ENCODE data around the gene ABCC4. TPM values are rescaled to one million over a fixed set of nuclear protein-coding genes. Genes with fewer than 3 reads are reported as not detected.
"Not testable (repeated sequence)": the region's sequence is repeated elsewhere in the genome, so short reads cannot be mapped to it uniquely, and the experiment has no call there.

Gene ABCC4
- total and polyA plus RNA-seq, 4 donors, result 9.4 to 25.5 (median 16.0) TPM

DNA sequence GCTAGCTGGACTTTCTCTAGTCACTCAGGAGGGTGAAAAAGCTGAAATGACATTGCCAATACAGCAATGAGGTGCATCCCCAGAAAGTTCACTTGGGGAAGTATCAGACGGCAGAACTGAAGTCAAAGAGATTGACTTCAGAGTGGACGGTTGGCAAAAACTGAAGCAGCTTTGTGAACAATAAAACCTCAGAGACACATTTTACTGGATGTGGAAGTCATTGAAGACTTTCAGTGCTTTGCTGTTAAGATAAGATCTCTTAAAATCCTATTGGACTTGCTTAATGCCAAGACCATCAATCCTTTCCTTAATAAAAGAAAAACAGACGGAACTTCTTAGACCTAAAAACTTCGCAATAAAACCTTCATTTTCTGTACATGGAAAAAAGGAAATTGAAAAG lies 103.7 kb downstream of the ABCC4 start:
- H3K27me3 ChIP-seq (ENCODE audit: control insufficient read depth, insufficient read depth, low read length), result no peaks in the 10 kb centered on the region
- DNase-seq (ENCODE audit: low read depth in 4 of 6, low spot score in 6 of 6), result no peak
- no peak overlapping the region for H3K4me3 ChIP-seq (ENCODE audit: low read depth, low read length)
- H3K9me3 ChIP-seq (ENCODE audit: control insufficient read depth, insufficient read depth, low read length), result no peaks in the 10 kb centered on the region
- 33% methylated on average over 1 of the region's 4 CpGs for WGBS (ENCODE audit: insufficient coverage)
- H3K4me1 ChIP-seq (ENCODE audit: control insufficient read depth, insufficient read depth, low read length), result peaks cover 25% of the 10 kb centered on the region
- no peak overlapping the region for H3K27ac ChIP-seq (ENCODE audit: low read depth, low read length)
- H3K36me3 ChIP-seq (ENCODE audit: control insufficient read depth, insufficient read depth, low read length), result peaks cover 2% of the 10 kb centered on the region

DNA sequence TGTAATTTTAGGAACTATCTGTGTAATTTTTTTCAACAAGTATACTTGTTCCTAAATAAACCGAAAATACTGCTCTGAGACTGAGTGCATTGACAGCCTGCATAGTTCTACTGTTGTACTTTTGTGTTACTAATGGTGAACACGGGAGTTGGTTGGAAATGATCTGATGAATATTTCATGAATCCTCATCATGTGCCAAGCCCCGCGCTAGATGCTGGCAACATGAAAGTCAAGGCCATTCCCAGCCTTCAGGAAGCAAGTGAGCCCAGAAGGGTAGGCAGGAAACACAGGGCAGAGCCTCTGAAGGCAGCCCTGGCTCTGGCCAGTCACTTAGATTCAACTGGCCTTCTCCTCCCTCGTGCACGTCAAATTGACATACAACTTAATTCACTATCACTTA lies 106.1 kb downstream of the ABCC4 start:
- Histone ChIP-seq H3K27ac (ENCODE audit: low read depth, low read length) (peak overlapping the region; percentile 61), H3K27me3 (ENCODE audit: control insufficient read depth, insufficient read depth, low read length) (no peaks in the 10 kb centered on the region), H3K9me3 (ENCODE audit: control insufficient read depth, insufficient read depth, low read length) (no peaks in the 10 kb centered on the region), H3K36me3 (ENCODE audit: control insufficient read depth, insufficient read depth, low read length) (peaks cover 2% of the 10 kb centered on the region), H3K4me3 (ENCODE audit: low read depth, low read length) (no peak overlapping the region), H3K4me1 (ENCODE audit: control insufficient read depth, insufficient read depth, low read length) (peaks cover 29% of the 10 kb centered on the region)
- DNase-seq (ENCODE audit: low read depth in 4 of 6, low spot score in 6 of 6), result peak in 5 of 6 donors; percentile 31 to 84 (median 41)
- 40% methylated on average over 3 of the region's 6 CpGs for WGBS (ENCODE audit: insufficient coverage)

DNA sequence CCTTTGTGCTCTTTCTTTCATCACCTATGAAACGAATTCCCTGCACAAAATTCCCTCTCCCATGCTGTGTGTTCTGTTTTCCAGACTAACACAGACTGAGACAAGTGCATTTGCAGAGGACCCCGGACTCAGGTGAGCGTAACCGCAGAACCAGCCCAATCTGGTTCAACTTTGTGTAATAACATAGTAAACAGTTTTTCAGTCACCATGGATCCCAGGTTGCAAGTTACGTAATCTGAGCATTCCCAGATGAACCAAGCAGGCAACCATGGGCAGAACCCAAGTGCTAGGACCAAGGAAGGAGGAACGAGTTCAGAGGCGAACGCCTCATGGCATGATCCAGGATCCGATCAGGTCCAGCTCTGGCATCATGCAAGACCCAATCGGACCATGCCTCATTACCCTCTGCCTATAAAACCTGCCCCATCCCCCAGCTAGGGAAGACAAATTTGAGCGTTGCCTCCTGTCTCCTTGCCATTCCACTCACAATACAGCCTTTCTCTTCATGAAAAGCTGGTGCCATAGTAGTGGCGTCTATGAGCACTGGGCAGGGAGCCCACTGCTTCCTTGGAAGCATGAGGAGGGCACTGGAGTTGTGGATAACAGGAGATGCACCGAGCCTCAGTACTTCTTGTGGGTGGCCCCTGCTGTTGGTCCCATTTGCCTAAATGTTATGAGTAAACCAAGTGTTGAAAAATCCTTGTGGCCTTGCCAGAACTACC lies 107.6 kb downstream of the ABCC4 start:
- 48% methylated on average over 10 of the region's 13 CpGs for WGBS (ENCODE audit: insufficient coverage)
- Histone ChIP-seq H3K4me3 (ENCODE audit: low read depth, low read length) (no peak overlapping the region), H3K27me3 (ENCODE audit: control insufficient read depth, insufficient read depth, low read length) (no peaks in the 10 kb centered on the region), H3K9me3 (ENCODE audit: control insufficient read depth, insufficient read depth, low read length) (no peaks in the 10 kb centered on the region), H3K4me1 (ENCODE audit: control insufficient read depth, insufficient read depth, low read length) (peaks cover 29% of the 10 kb centered on the region), H3K36me3 (ENCODE audit: control insufficient read depth, insufficient read depth, low read length) (peaks cover 2% of the 10 kb centered on the region), H3K27ac (ENCODE audit: low read depth, low read length) (peak overlapping the region; percentile 27)
- DNase-seq (ENCODE audit: low read depth in 4 of 6, low spot score in 6 of 6), result peak in 5 of 6 donors; percentile 23 to 83 (median 48)

GRCh38 chr13:95192998-95193397 lies 108.3 kb downstream of the ABCC4 start:
- 89% methylated on average over 7 of the region's 7 CpGs for WGBS (ENCODE audit: insufficient coverage)
- Histone ChIP-seq H3K4me3 (ENCODE audit: low read depth, low read length) (no peak overlapping the region), H3K27ac (ENCODE audit: low read depth, low read length) (peak overlapping the region; percentile 27), H3K36me3 (ENCODE audit: control insufficient read depth, insufficient read depth, low read length) (peaks cover 2% of the 10 kb centered on the region), H3K9me3 (ENCODE audit: control insufficient read depth, insufficient read depth, low read length) (no peaks in the 10 kb centered on the region), H3K27me3 (ENCODE audit: control insufficient read depth, insufficient read depth, low read length) (no peaks in the 10 kb centered on the region), H3K4me1 (ENCODE audit: control insufficient read depth, insufficient read depth, low read length) (peaks cover 29% of the 10 kb centered on the region)
- DNase-seq (ENCODE audit: low read depth in 4 of 6, low spot score in 6 of 6), result no peak

- peaks cover 29% of the 10 kb centered on the region for H3K4me1 ChIP-seq (ENCODE audit: control insufficient read depth, insufficient read depth, low read length)
- not testable (repeated sequence) for H3K4me3 ChIP-seq (ENCODE audit: low read depth, low read length); H3K27me3 ChIP-seq (ENCODE audit: control insufficient read depth, insufficient read depth, low read length); H3K36me3 ChIP-seq (ENCODE audit: control insufficient read depth, insufficient read depth, low read length); DNase-seq (ENCODE audit: low read depth in 4 of 6, low spot score in 6 of 6); H3K9me3 ChIP-seq (ENCODE audit: control insufficient read depth, insufficient read depth, low read length); H3K27ac ChIP-seq (ENCODE audit: low read depth, low read length)
- 86% methylated on average over 2 of the region's 5 CpGs for WGBS (ENCODE audit: insufficient coverage)
Measured at GRCh38 chr13:95192564-95192945, 108.7 kb downstream of the ABCC4 start.

GRCh38 chr13:95191821-95192563 lies 109.3 kb downstream of the ABCC4 start:
- Histone ChIP-seq H3K9me3 (ENCODE audit: control insufficient read depth, insufficient read depth, low read length) (no peaks in the 10 kb centered on the region), H3K36me3 (ENCODE audit: control insufficient read depth, insufficient read depth, low read length) (peaks cover 2% of the 10 kb centered on the region), H3K4me1 (ENCODE audit: control insufficient read depth, insufficient read depth, low read length) (peaks cover 29% of the 10 kb centered on the region), H3K4me3 (ENCODE audit: low read depth, low read length) (no peak overlapping the region), H3K27me3 (ENCODE audit: control insufficient read depth, insufficient read depth, low read length) (no peaks in the 10 kb centered on the region), H3K27ac (ENCODE audit: low read depth, low read length) (no peak overlapping the region)
- WGBS (ENCODE audit: insufficient coverage), result 30% methylated on average over 6 of the region's 9 CpGs
- peak in 5 of 6 donors; percentile 40 to 85 (median 52) for DNase-seq (ENCODE audit: low read depth in 4 of 6, low spot score in 6 of 6)

- H3K36me3 ChIP-seq (ENCODE audit: control insufficient read depth, insufficient read depth, low read length), result no peaks in the 10 kb centered on the region
- H3K4me3 ChIP-seq (ENCODE audit: low read depth, low read length), result no peak overlapping the region
- DNase-seq (ENCODE audit: low read depth in 4 of 6, low spot score in 6 of 6), result no peak
- peaks cover 10% of the 10 kb centered on the region for H3K4me1 ChIP-seq (ENCODE audit: control insufficient read depth, insufficient read depth, low read length)
- no peaks in the 10 kb centered on the region for H3K9me3 ChIP-seq (ENCODE audit: control insufficient read depth, insufficient read depth, low read length)
- 82% methylated on average over 2 of the region's 7 CpGs for WGBS (ENCODE audit: insufficient coverage)
- H3K27ac ChIP-seq (ENCODE audit: low read depth, low read length), result no peak overlapping the region
- no peaks in the 10 kb centered on the region for H3K27me3 ChIP-seq (ENCODE audit: control insufficient read depth, insufficient read depth, low read length)
Measured at GRCh38 chr13:95188128-95188527, 113.1 kb downstream of the ABCC4 start.

DNA sequence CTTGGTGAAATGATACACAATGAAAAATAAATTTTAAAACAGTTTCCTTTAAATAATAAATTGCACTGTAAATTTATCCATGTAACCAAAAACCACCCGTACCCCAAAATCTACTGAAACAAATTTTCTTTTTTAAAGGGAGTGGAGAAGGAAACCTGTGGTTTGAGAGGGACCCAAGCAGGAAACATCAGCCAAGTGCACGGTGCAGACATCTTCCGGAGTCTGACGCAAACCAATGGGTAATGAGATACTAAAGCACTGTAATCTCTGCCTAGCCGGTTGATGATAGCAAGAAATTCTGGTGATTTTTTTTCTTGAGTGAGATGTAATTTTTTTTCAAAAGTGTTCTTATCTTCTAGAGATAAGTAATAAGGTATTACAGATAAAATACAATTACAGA lies 115.4 kb downstream of the ABCC4 start:
- Histone ChIP-seq H3K27ac (ENCODE audit: low read depth, low read length) (no peak overlapping the region), H3K36me3 (ENCODE audit: control insufficient read depth, insufficient read depth, low read length) (no peaks in the 10 kb centered on the region), H3K27me3 (ENCODE audit: control insufficient read depth, insufficient read depth, low read length) (no peaks in the 10 kb centered on the region), H3K4me3 (ENCODE audit: low read depth, low read length) (no peak overlapping the region), H3K9me3 (ENCODE audit: control insufficient read depth, insufficient read depth, low read length) (no peaks in the 10 kb centered on the region), H3K4me1 (ENCODE audit: control insufficient read depth, insufficient read depth, low read length) (peaks cover 3% of the 10 kb centered on the region)
- DNase-seq (ENCODE audit: low read depth in 4 of 6, low spot score in 6 of 6), result no peak
- 83% methylated on average over 1 of the region's 5 CpGs for WGBS (ENCODE audit: insufficient coverage)

DNA sequence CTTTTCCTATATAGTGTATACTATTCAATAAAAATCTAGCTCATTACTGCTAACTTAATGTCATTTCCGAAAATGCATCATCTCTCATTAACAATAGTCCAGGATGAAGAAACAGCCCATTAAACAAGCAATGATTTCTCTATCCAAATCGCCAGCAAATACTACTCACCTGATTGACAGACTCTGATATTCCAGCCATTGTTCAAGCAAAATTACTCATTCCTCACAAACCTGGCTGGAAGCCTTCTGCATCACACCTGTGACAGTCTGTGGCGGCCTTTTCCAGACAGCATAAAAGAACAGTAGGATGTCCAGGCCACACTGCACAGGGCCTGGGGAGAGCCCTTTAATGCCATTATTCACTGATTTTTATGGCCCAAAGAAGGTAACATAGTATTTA lies 115.9 kb downstream of the ABCC4 start:
- H3K4me1 ChIP-seq (ENCODE audit: control insufficient read depth, insufficient read depth, low read length), result peaks cover 3% of the 10 kb centered on the region
- no peaks in the 10 kb centered on the region for H3K36me3 ChIP-seq (ENCODE audit: control insufficient read depth, insufficient read depth, low read length)
- no peaks in the 10 kb centered on the region for H3K27me3 ChIP-seq (ENCODE audit: control insufficient read depth, insufficient read depth, low read length)
- no peaks in the 10 kb centered on the region for H3K9me3 ChIP-seq (ENCODE audit: control insufficient read depth, insufficient read depth, low read length)
- no peak overlapping the region for H3K27ac ChIP-seq (ENCODE audit: low read depth, low read length)
- H3K4me3 ChIP-seq (ENCODE audit: low read depth, low read length), result no peak overlapping the region
- DNase-seq (ENCODE audit: low read depth in 4 of 6, low spot score in 6 of 6), result no peak
- WGBS (ENCODE audit: insufficient coverage), result 100% methylated on average over 1 of the region's 3 CpGs

DNA sequence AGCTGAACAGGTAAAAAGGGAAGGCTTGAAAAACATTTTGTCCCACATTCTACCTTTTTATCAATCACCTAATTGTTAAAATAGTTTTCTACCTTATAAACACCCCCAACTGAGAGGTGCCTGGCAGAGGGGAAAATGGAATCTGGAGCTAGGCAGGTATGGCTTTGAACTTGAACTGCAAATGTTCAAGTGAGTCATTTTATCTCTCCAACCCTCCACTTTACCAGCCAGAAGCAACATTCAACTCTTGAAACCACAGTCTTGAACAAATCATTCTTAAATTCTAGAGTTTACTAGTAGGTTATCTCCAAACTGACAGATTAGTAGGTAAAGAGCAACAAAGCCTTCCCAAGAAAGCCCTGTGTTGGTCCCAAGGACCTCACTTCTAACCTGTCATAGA lies 116.9 kb downstream of the ABCC4 start:
- H3K4me3 ChIP-seq (ENCODE audit: low read depth, low read length), result no peak overlapping the region
- H3K36me3 ChIP-seq (ENCODE audit: control insufficient read depth, insufficient read depth, low read length), result no peaks in the 10 kb centered on the region
- no peaks in the 10 kb centered on the region for H3K9me3 ChIP-seq (ENCODE audit: control insufficient read depth, insufficient read depth, low read length)
- no peaks in the 10 kb centered on the region for H3K27me3 ChIP-seq (ENCODE audit: control insufficient read depth, insufficient read depth, low read length)
- no peak for DNase-seq (ENCODE audit: low read depth in 4 of 6, low spot score in 6 of 6)
- peaks cover 3% of the 10 kb centered on the region for H3K4me1 ChIP-seq (ENCODE audit: control insufficient read depth, insufficient read depth, low read length)
- H3K27ac ChIP-seq (ENCODE audit: low read depth, low read length), result no peak overlapping the region

All from spinal cord (tissue), 10 donors.